Measurements from ENCODE around the gene MTURN. TPM values are rescaled to one million over a fixed set of nuclear protein-coding genes. Genes with fewer than 3 reads are reported as not detected.

The MTURN gene
- total RNA-seq, 1 donor from 2014 or later, result 20.1 TPM

- no peaks in the 10 kb centered on the region for H3K27me3 Mint-ChIP-seq
- H3K9me3 Mint-ChIP-seq (ENCODE audit: low read depth), result no peaks in the 10 kb centered on the region
- H3K27ac Mint-ChIP-seq, result no peak overlapping the region
- H3K4me1 Mint-ChIP-seq (ENCODE audit: low read depth), result peaks cover 15% of the 10 kb centered on the region
- TF ChIP-seq CTCF (IDR thresholded peaks at IDR 0.05; ENCODE audit: unreplicated experiment), result no peak
- DNase-seq (ENCODE audit: low spot score, unreplicated experiment), result no peak
- H3K36me3 Mint-ChIP-seq (ENCODE audit: insufficient read depth), result peaks cover 9% of the 10 kb centered on the region
- H3K4me3 Mint-ChIP-seq (ENCODE audit: low read depth), result no peak overlapping the region
These were observed 13.0 kb downstream of the MTURN start for GRCh38 chr7:30147785-30148184.

GRCh38 chr7:30148426-30148825 is 13.6 kb downstream of the MTURN start:
- no peaks in the 10 kb centered on the region for H3K27me3 Mint-ChIP-seq
- H3K9me3 Mint-ChIP-seq (ENCODE audit: low read depth), result no peaks in the 10 kb centered on the region
- peaks cover 10% of the 10 kb centered on the region for H3K4me1 Mint-ChIP-seq (ENCODE audit: low read depth)
- DNase-seq (ENCODE audit: low spot score, unreplicated experiment), result no peak
- no peak overlapping the region for H3K27ac Mint-ChIP-seq
- H3K4me3 Mint-ChIP-seq (ENCODE audit: low read depth), result no peak overlapping the region
- TF ChIP-seq CTCF (IDR thresholded peaks at IDR 0.05; ENCODE audit: unreplicated experiment), result no peak
- peaks cover 10% of the 10 kb centered on the region for H3K36me3 Mint-ChIP-seq (ENCODE audit: insufficient read depth)

GRCh38 chr7:30148951-30149459 is 14.2 kb downstream of the MTURN start:
- H3K36me3 Mint-ChIP-seq (ENCODE audit: insufficient read depth), result peaks cover 10% of the 10 kb centered on the region
- peaks cover 9% of the 10 kb centered on the region for H3K4me1 Mint-ChIP-seq (ENCODE audit: low read depth)
- H3K27ac Mint-ChIP-seq, result peak overlapping the region; percentile 51
- no peak for TF ChIP-seq CTCF (IDR thresholded peaks at IDR 0.05; ENCODE audit: unreplicated experiment)
- no peak for DNase-seq (ENCODE audit: low spot score, unreplicated experiment)
- H3K9me3 Mint-ChIP-seq (ENCODE audit: low read depth), result no peaks in the 10 kb centered on the region
- no peaks in the 10 kb centered on the region for H3K27me3 Mint-ChIP-seq
- H3K4me3 Mint-ChIP-seq (ENCODE audit: low read depth), result no peak overlapping the region

- no peaks in the 10 kb centered on the region for H3K27me3 Mint-ChIP-seq
- H3K4me1 Mint-ChIP-seq (ENCODE audit: low read depth), result peaks cover 9% of the 10 kb centered on the region
- no peaks in the 10 kb centered on the region for H3K9me3 Mint-ChIP-seq (ENCODE audit: low read depth)
These were observed 15.0 kb downstream of the MTURN start for GRCh38 chr7:30149640-30150272.

GRCh38 chr7:30150711-30151110 is 15.9 kb downstream of the MTURN start:
- Mint-ChIP-seq H3K27me3 (no peaks in the 10 kb centered on the region), H3K27ac (no peak overlapping the region), H3K9me3 (ENCODE audit: low read depth) (no peaks in the 10 kb centered on the region), H3K4me1 (ENCODE audit: low read depth) (peaks cover 9% of the 10 kb centered on the region), H3K4me3 (ENCODE audit: low read depth) (no peak overlapping the region), H3K36me3 (ENCODE audit: insufficient read depth) (peaks cover 11% of the 10 kb centered on the region)
- no peak for TF ChIP-seq CTCF (IDR thresholded peaks at IDR 0.05; ENCODE audit: unreplicated experiment)
- no peak for DNase-seq (ENCODE audit: low spot score, unreplicated experiment)

More at GRCh38 chr7:30149640-30150272, 15.0 kb downstream of the MTURN start:
- DNase-seq (ENCODE audit: low spot score, unreplicated experiment), result no peak
- H3K27ac Mint-ChIP-seq, result peak overlapping the region; percentile 81
- peaks cover 11% of the 10 kb centered on the region for H3K36me3 Mint-ChIP-seq (ENCODE audit: insufficient read depth)
- H3K4me3 Mint-ChIP-seq (ENCODE audit: low read depth), result no peak overlapping the region
- TF ChIP-seq CTCF (IDR thresholded peaks at IDR 0.05; ENCODE audit: unreplicated experiment), result no peak

Data from progenitor cell of endocrine pancreas (in vitro differentiated cells).